LHCN-M2 (cell line): Measurements from ENCODE around the gene MYO1D. TPM values are rescaled to one million over a fixed set of nuclear protein-coding genes. Genes with fewer than 3 reads are reported as not detected.
"Not testable (repeated sequence)": the region's sequence is repeated elsewhere in the genome, so short reads cannot be mapped to it uniquely, and the experiment has no call there.

Source experiments
- DNase-seq: peaks from one replicate; pipeline ENCODE4 v3.0.0-alpha.2; 2012; ENCODE audit warnings: low read depth
- polyA plus RNA-seq: library from polyadenylated mRNA; unstranded; fragments of >200 nt; gene quantifications from one replicate; pipeline ENCODE4 v1.2.1, GENCODE V29; 2012; ENCODE audit warnings: missing spikeins
- total RNA-seq: library from RNA; depleted of rRNA; stranded (reverse); fragments of >200 nt; gene quantifications from 2 replicates; pipeline ENCODE4 v1.2.3, GENCODE V29; 2014; rRNA removed

MYO1D gene
- 26.2 and 35.1 TPM in 2 replicates for total RNA-seq
- 24.0 TPM for polyA plus RNA-seq

DNA sequence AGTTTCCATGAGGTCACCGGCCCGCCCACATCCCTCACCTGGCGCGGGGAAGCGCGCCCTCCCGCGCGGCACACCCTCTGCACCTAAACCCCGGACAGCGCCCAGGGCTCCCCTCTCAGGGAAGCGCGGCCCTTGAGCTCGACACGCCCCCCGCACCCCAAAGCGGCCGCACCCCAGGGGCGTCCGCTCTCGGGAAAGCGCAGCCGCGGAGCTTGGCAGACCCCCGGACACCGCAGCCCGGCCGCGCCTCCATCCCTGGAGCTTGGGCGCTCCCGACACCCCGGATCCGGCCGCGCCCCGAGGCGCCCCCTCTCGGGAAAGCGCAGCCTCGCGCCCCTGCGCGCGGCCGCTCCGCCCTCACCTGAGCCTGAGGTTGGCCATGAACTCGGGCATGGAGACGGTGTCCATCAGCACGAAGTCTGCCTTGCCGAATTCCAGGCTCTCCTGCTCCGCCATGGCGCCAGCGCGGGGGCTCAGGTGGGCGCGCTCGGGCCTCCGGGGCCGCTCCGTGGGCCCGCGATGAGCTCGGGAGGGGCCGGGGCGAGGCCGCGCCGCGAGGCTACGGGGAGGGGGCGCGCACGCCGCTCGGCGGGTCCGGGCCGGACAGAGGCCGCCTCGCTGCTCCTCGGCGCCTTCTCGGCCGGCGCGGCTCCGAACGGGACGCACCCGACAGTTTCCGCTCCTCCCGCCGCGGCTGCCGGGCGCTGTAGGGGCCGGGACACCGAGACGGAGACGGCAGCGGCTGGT is at the start of gene MYO1D:
MYO1D (minus strand) TSS at position 708 of the 747 bp plus-strand sequence; CDS start at position 456, 252 bp downstream.
- peak; percentile 30 for DNase-seq

DNA sequence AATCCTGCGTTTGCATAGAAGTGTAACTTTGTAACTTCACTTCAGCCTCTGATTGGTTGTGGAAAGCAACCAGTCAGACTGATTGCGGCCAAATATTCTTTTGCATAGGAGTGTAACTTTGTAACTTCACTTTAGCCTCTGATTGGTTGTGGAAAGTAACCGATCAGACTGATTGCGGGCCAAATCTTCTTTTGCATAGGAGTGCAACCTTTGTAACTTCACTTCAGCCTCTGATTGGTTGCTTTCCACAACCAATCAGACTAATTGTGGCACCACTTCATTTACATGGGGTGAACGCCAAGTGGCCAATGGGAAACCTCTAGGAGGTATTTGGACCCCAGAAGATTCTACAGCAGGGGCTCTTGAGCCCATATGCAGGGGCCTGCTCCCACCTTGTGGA is 49.3 kb upstream of the MYO1D start:
- no peak for DNase-seq

DNA sequence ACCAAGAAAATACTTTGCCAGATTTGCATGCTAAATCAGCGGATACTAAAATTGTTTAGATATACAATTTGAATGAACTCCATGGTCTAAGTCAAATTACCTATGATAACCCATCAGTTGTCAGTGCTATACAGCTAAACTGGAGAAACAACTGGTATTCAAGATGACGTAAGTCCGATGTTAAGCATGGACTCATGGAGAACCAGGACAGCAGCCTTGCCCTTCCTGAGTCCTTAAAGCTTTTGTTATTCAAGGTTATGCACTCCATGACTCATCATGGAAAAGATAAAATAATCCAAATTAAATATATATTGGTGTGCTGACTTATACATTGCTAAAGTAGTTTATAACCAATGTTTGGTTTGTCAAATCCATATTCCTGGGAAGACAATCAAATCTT is 47.0 kb upstream of the MYO1D start:
- DNase-seq = peak; percentile 53

DNA sequence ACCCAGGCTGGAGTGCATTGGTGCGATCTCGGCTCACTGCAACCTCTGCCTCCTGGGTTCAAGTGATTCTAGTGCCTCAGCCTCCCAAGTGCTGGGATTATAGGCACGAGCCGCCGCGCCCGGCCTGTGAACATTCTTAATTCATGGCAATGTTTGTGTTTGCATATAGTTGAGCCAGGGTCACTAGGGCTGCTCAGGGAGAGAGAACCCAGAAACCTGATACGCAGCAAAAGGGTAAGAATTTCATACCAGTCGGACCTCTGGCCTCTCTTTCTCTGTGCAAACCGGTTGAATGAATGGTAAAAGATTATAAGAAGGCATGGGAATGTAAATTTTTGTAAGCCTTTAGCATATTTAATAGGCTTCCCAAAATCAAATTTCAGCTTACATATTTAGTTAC is 44.1 kb upstream of the MYO1D start:
- no peak for DNase-seq

DNA sequence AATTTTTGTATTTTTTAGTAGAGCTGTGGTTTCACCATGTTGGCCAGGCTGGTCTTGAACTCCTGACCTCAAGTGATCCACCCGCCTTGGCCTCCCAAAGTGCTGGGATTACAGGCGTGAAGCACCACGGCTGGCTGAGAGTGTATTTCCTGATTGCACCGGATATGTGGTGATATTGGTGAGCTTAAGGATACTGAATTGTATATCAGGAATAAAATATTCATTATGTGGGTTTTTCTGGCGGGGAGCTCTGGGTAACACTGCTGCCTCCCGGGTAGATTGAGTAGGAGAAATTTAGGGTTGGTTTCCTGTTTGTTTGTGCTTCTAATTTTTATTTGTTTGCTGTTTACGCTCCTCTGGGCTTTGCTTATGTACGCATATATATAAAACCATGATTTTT is 43.4 kb upstream of the MYO1D start:
- DNase-seq = no peak

DNA sequence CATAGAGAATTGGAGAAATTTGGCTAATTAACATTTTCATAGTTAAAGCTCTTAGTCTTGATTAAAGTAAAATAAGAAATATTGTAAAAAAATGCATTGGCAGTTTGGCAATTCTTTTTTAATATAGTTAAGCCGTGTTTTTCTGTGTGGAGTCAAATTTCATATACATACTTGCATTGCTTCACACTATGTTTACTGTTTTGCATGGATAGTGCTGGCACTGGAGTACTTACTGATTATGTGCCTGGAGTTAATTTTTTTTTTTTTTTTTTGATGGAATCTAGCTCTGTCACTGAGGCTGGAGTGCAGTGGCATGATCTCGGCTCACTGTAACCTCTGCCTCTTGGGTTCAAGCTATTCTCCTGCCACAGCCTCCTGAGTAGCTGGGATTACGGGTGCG is 43.0 kb upstream of the MYO1D start:
- DNase-seq = not testable (repeated sequence)

DNA sequence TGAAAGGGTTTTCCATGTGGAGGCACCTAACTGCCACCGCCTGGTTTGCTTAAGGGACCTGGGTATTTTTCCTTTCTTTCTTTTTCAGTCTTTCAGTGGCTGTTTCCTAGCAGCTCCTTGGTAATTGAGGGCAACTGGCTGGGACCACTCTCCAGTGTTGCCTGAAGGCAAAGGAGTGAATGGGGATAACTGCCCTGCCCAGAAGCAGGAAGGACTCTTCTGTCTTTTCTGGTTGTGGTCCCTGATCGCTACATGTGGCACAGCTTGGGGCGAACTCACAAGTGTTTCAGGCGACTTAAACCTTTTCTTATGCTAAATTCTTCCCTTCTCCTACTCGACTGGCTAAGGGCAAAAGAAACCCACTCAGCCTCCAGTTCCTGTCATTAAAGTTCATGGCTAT is 40.9 kb upstream of the MYO1D start:
- DNase-seq = no peak

DNA sequence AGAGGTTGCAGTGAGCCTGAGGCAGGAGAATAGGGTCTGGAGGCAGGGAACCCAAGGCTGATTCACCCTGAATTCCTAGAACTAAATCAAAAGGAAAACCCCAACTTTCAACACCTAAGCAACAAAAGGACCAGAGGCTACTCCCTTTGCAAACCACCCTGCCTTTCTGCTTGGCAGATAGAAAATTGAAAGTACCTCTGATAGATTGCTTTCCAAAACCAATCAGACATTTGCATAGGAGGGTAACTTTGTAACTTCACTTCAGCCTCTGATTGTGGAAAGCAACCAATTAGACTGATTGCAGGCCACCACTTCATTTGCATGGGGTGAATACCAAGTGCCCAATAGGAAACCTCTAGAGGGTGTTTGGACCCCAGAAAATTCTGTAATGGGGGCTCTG is 40.2 kb upstream of the MYO1D start:
- DNase-seq = no peak

DNA sequence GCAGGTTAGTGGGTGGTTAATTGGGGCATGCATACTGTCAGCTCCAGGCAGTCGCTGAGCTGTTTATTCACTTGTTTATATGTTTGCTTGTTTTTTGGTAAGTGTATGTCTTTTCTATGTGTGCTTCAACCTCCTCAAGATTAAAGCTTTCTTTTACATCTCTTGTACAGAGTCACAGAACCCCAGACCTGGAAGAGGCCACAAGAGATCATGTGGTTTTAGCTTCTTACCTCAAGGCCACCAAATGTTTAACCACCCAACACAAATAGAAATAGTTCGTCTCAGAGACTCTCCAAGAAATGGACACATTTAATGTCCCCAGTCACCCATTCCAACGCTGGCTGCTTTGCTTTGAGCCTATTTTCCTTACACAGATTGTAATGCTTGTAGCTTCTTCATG is 39.2 kb upstream of the MYO1D start:
- DNase-seq = no peak

DNA sequence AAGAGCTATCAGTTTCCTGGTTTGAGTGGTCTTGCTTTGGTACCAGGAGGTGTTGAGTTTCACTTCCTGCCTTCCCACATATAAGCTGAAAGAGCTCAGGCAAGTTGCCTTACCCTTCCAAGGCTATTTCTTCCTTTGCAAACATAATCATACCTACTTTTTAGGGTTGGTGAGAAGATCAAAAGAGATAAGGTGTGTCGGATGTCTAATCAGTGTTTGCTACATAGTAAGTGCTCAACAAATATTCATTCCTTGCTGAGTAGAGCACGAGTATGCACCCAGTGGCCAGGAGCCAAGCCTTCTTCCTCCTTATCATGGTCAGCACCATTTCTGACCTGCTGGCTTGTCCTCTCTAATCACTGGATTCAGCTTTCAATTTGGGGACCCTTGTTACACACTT is 38.3 kb upstream of the MYO1D start:
- DNase-seq = no peak

DNA sequence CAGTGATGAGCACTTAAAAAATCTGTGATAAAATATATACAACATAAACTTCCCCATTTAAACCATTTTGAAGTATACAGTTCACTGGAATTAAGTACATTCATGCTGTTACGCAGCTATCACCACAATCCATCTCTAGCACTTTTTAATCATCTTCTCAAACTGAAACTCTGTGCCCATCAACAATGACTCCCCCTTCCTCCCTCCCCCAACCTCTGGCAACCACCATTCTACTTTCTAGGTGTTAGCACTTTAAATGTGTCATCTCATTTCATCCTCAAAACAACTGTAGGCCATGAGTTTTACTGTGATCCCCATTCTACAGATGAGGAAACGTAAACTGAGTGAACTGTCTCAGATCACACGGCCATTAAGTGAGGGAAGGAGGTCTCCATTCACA is 37.3 kb upstream of the MYO1D start:
- no peak for DNase-seq

DNA sequence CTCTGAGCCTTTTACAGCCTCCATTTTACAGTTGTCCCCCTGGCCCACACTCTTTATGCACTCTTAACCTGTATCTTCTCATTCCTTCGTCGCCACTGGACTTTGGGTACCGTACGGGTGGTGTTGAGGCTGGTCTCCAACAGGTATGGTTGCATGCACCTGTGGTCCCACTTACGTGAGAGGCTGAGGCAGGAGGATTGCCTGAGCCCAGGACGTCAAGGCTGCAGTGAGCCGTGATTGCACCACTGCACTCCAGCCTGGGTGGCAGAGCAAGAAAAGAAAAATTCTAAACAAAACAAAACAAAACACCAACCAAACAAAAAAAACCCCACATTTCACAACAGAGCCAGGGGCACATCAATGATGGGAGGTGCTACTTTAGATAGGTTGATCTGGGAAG is 36.7 kb upstream of the MYO1D start:
- no peak for DNase-seq

DNA sequence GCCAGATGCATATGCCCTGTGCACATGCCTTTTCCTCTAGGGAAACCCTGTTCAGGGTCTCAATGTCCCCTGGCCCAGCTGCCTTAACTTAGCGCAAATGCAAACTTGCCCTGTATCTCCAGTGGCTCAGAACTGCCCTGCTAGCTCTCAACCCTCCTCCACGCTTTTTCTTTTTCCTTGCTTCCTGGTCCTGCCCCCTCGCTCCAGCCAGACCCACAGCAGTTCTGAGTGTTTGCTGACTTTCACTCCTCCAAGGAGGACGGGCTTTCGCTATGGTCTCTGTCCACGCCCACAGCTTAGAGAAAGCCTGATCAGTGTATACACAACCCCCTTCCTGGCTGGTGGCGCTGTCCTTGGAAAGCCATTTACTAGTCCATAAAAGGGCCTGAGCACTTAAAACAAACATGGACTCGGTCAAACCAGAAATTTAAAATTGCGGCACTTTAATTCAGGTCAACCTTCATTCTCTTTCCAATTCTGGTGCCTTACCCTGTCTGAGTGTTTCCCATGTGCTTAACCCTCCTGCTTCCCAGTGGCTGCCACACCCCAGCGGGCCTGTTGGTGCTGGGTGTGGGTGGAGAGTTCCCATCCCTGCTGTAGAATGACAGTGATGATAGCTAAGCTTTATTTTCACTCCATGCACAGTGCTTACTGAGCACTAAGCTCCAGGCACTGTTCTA is 35.4 kb upstream of the MYO1D start:
- peak; percentile 75 for DNase-seq

DNA sequence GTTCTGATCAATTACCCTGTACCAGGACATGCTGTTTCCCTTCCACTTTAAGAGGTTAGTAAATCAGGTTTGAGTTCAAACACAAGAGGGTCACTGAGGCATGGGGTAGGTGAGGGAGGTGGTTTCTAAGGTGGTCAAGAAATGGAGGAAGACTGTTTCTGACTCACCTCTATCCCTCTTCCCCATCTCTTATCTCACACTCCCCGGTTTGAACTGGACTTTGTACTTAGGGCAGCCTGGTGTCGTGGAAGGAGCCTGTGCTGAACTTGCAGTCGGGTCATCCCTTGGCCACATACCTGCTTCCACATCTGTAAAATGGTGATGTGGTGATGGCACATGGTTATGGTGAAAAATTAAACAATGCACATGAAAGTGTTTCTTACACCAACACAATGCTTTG is 33.8 kb upstream of the MYO1D start:
- no peak for DNase-seq

DNA sequence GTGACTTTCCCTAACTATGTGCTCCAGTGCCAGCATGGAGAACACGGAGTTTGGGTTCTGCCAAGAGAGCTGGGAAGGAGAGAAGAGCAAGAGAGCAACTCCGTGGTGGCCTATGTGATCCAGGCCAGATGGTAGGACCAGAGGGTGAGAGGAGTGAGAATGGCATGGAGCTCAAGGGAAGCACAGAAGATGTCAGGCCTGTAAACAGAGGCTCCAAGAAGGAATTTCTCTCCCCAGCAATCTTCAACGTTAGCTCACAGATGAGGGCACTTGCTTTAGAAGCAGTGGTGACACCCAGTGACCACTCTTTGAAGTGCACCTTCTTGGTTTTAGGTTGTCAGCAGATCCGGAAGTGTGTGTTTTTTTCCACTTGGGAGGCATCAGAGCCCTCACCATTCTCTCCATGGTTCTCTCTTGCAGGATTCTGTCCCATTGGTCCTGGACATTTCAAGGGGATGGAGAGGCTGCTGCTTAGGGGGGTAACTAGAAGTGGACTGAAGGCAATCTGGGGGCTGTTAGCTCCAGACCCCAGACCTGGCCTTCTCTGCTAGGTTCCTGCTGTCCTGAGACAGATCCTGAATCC is 33.0 kb upstream of the MYO1D start:
- peak; percentile 83 for DNase-seq

DNA sequence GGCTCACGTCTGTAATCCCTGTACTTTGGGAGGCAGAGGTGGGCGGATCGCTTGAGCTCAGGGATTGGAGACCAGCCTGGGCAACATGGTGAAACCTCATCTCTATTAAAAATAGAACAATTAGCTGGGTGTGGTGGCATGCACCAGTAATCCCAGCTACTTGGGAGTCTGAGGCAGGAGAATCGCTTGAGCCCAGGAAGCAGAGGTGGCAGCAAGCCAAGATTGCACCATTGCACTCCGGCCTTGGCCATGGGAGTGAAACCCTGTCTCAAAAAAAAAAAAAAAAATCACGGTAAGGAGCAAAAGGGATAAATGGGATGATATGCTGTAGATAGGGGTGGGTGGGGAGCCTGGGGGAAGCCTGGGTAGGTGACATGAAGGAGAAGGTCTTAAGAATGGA is 30.7 kb upstream of the MYO1D start:
- DNase-seq = no peak

DNA sequence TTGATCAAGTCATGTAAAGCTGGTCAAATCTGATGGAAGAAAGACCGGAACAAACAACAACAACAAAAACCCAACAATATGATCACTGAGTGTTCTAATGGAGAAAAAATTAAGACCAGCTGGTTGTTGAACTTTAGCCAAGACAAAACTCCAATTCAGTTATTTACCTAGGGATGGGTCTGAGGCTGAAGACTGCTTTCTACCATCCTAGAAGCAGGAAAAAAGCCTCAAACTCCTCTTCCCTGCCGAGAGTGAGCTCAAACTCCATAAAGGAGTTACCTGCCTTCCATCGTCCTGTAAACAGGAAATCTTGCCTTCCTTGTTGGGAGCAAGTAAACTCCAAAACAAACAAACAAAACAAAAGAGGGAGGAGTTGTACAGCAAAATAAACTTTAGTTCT is 28.0 kb upstream of the MYO1D start:
- no peak for DNase-seq

DNA sequence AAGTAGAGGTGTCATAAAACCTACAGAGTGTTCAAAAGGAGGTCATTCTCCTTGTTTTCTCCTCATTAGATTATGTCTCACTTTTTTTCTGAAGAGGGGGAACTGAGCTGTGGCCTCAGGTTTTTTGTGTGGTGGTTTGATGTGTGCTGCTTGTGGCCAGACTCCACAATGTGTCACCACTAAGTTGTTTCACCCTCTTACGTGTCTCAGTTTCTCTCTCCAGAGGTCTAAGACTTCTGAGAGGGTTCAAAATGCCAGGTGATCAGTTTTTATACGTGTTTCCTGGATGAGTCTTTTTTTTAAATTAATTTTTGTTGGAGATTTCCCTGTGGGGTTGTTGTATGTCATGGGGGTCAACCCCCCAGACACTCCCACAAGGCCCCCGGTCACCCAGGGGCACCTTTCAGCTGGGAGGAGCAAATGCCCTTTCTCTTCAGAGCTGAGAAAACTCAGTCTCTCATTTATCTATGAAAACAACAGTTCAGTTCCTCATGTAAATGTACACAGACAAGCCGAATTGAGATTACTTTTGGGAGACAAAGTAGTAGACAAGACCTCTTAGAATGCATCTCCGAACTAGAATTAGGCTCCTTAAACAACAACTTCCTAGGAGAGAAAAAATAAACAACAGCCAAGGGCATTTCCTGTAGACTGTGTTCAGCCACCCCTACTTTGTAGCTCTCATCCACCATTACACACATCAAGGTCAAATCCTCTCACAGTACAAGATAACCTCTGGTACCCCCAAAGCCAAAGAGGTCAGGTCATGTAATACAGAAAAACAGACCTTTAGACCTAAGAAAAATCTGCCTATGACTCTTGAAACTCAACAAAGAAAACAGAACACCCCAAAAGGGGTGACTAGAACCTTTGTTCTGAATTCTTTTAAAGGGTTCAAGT is 27.1 kb upstream of the MYO1D start:
- no peak for DNase-seq

DNA sequence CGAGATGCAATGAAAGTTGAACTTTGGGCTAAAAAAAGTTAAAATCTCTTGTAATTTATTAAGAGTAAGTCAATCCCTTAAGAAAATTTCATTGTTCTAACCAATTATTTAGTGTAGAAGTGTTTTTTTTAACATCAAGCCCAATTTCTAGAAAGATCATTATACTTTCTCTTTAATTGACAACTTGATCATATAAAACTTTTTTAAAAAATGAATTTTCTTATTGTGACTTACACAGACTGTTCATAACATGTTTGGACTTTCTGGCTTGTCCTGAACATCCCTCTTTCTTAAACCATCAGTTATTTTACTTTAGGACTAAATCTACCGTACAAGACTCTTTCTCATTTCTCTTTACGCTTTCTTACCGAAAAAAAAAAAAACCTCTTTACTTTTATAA is 24.8 kb upstream of the MYO1D start:
- no peak for DNase-seq

DNA sequence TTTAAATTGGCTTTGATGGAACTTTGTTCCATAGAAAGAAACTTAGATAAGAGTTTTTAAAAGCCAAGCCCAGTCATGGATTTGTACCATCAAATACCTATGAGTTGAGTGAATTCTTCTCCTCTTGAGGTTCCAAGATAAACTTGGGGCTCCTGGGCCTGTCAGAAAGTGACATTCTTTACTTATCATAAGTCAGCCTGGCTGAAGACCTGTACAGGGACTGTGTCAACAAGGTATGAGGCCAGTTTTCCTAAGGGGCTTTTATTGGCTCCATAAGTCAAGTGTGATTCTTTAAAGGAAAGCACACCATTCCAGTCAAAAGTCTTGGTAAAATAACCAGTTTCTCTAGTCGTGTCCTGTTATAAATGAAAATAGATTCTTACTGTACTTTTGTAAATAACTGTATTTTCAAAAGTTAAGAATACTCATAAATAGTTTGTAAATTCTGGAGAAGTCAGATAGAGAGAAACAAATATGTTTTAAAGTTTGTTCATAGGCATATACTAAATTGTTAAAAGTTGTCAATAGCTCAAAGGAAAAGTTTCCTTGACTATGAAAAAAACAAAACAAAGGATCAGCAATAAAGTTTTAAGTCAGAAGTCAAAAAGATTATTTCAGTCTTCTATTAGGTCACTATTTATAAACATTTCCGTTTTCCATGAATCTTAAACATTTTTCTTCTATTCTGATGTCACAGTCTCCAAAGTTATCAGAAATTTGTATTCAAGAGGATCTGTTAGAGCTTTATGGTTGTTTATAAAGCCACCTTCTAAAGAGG is 22.5 kb upstream of the MYO1D start:
- DNase-seq = no peak

DNA sequence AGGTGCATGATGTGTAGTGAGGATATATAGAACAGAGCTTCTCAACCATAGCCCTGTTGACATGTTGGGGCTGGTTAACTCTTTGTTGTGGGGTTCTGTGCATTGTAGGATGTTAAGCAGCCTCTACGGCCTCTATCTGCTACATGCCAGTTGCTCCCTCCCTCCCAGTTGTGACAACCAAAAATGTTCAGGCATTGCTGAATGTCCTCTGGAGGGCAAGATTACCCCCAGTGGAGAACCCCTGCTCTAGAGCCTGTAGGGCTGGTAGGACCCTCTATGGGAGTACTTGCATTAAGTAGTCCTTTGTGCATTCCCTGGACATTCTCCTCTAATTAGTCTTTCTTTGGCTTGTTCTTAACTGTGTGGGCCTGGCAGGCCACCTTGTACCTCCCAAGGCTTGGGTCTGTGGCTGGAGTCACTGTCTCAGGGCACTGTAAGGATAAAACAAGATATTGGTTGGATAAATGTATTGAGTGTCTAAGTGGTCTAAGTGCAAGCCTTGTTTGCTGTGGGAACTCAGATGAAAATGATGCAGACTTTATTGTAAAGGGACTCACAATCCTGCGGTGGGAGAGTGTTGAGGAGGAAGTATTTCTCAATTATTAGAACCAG is 19.8 kb upstream of the MYO1D start:
- no peak for DNase-seq
